Panc1 (cell line): ENCODE data around the gene SLC35E2B. TPM values are rescaled to one million over a fixed set of nuclear protein-coding genes. Genes with fewer than 3 reads are reported as not detected.

Source experiments
- ATAC-seq: fragments of 200-7000 bp; cut with Tn5 transposase; 2 replicates; pipeline ENCODE4 v1.9.1; 2020; ENCODE audit warnings: mild to moderate bottlenecking, moderate library complexity
- BruUV-seq: library from RNA; stranded (reverse); fragments of 400-500 nt; replicated peaks from 2 replicates; lab custom pipeline; 2021; lab: Mats Ljungman, UMichigan
- CTCF ChIA-PET: fragments of 300-600 bp; sonication (Branson Sonifier 250); formaldehyde crosslinking; loops from one replicate; lab custom pipeline; 2022; ENCODE audit warnings: antibody characterized with exemption; lab: Charles Lee
- POLR2A ChIA-PET: fragments of 300-600 bp; sonication (Branson Sonifier 250); formaldehyde crosslinking; loops from one replicate; lab custom pipeline; 2022; ENCODE audit warnings: antibody characterized with exemption; lab: Charles Lee
- DNase-seq: peaks from one replicate; pipeline ENCODE4 v3.0.0-alpha.2; 2010; ENCODE audit warnings: low read depth, low spot score
- H3K27ac ChIP-seq: 2 replicates; pipeline ENCODE4 v1.5.1; 2011; ENCODE audit warnings: mild to moderate bottlenecking, low read length, inconsistent platforms
- H3K27me3 ChIP-seq: fragments of 200-500 bp; sonication (Bioruptor generic); 2 replicates; pipeline ENCODE4 v1.6.0; 2014; ENCODE audit warnings: low read length, inconsistent platforms; ENCODE audit not compliant: control insufficient read depth, insufficient read depth
- H3K36me3 ChIP-seq: fragments of 200-500 bp; sonication (Bioruptor generic); 2 replicates; pipeline ENCODE4 v1.5.1; 2014; ENCODE audit warnings: inconsistent platforms, mild to moderate bottlenecking, low read length, moderate library complexity; ENCODE audit not compliant: control insufficient read depth, insufficient read depth
- H3K4me1 ChIP-seq: 2 replicates; pipeline ENCODE4 v1.5.1; 2011; ENCODE audit warnings: inconsistent platforms, mild to moderate bottlenecking, low read length, moderate library complexity; ENCODE audit not compliant: control insufficient read depth, insufficient read depth
- H3K4me3 ChIP-seq, 2 experiments: 2 replicates each; pipeline ENCODE4 v1.5.1; 2011 to 2012; ENCODE audit warnings: low read depth in 2 of 2, low read length in 2 of 2, mild to moderate bottlenecking in 2 of 2, inconsistent platforms in 1 of 2, moderate library complexity in 1 of 2
- H3K9me3 ChIP-seq: fragments of 200-500 bp; sonication (Bioruptor generic); 2 replicates; pipeline ENCODE4 v1.5.1; 2014; ENCODE audit warnings: low read depth, mild to moderate bottlenecking, inconsistent platforms, low read length, moderate library complexity; ENCODE audit not compliant: control insufficient read depth, insufficient read depth
- POLR2AphosphoS5 ChIP-seq: IDR thresholded peaks from 2 replicates; pipeline ENCODE4 v1.6.1; 2012; ENCODE audit warnings: mild to moderate bottlenecking, low read depth, low read length, moderate library complexity
- SIN3A ChIP-seq: IDR thresholded peaks from 2 replicates; pipeline ENCODE4 v1.6.1; 2012; ENCODE audit warnings: low read depth, mild to moderate bottlenecking, low read length, moderate library complexity, borderline replicate concordance; ENCODE audit not compliant: insufficient read depth
- TCF7L2 ChIP-seq: IDR thresholded peaks from 2 replicates; pipeline ENCODE4 v1.6.1; 2011; ENCODE audit warnings: mild to moderate bottlenecking, low read depth, low read length, inconsistent platforms
- in situ Hi-C: cut with HindIII; loops from 2 replicates; pipeline ENCODE4 v1.10.0; 2016; ENCODE audit warnings: low sequenced_read_pairs, low pct_unique_long_range_greater_than_20kb
- intact Hi-C: fragments of 100-400 bp; cut with micrococcal nuclease; formaldehyde crosslinking; loops from one replicate; pipeline ENCODE4 v1.10.0; 2022; ENCODE audit not compliant: unreplicated experiment
- total RNA-seq: library from RNA; stranded (reverse); gene quantifications from one replicate; pipeline ENCODE4 v1.2.1, GENCODE V29; 2021; ENCODE audit not compliant: unreplicated experiment
- TF ChIP-seq, protein P1 (sequence below), 2 experiments: IDR thresholded peaks; 2 replicates each; pipeline ENCODE4 v1.6.1; 2011 to 2012; ENCODE audit warnings: low read depth in 2 of 2, control low read depth in 1 of 2, low read length in 1 of 2, mild to moderate bottlenecking in 1 of 2, moderate library complexity in 1 of 2; ENCODE audit not compliant: insufficient read depth in 1 of 2
- TF ChIP-seq, protein P2 (sequence below): fragments of 450-650 bp; IDR thresholded peaks from 2 replicates; pipeline ENCODE4 v1.5.1; 2017; ENCODE audit warnings: mild to moderate bottlenecking

Gene SLC35E2B
- total RNA-seq, 1 experiment from 2014 or later: 75.7 TPM

DNA sequence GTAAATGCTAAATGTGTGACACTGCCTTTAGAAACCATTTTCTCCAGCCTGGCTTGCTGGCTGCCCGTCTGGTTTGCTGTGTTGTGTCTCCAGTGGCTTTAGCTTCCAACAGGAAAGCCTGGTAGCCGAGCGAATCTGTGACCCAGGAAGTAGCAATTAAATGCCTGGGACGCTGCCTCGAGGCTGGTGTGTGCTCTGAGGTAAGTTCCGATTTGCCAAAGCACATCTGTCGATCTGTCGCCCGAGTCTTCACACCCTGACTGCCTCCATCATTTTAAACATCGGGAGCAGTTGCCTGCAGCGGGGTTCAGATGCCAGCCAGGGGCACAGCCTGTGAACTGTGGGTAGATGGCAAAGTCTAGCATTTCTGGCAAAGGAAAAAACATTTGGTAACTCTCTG lies 75.1 kb downstream of the SLC35E2B start:
- H3K4me1 ChIP-seq: peaks cover 20% of the 10 kb centered on the region
- no peaks in the 10 kb centered on the region for H3K9me3 ChIP-seq
- ChIA-PET CTCF (no interaction called here), POLR2A (interaction anchor here (0.6 kb wide), 1 partner anchor 63 kb away, joined by 13 read pairs; no protein-coding TSS in a partner anchor)
- TF ChIP-seq POLR2AphosphoS5 (no peak), TCF7L2 (no peak), SIN3A (no peak)
- TF ChIP-seq, protein P1, sequence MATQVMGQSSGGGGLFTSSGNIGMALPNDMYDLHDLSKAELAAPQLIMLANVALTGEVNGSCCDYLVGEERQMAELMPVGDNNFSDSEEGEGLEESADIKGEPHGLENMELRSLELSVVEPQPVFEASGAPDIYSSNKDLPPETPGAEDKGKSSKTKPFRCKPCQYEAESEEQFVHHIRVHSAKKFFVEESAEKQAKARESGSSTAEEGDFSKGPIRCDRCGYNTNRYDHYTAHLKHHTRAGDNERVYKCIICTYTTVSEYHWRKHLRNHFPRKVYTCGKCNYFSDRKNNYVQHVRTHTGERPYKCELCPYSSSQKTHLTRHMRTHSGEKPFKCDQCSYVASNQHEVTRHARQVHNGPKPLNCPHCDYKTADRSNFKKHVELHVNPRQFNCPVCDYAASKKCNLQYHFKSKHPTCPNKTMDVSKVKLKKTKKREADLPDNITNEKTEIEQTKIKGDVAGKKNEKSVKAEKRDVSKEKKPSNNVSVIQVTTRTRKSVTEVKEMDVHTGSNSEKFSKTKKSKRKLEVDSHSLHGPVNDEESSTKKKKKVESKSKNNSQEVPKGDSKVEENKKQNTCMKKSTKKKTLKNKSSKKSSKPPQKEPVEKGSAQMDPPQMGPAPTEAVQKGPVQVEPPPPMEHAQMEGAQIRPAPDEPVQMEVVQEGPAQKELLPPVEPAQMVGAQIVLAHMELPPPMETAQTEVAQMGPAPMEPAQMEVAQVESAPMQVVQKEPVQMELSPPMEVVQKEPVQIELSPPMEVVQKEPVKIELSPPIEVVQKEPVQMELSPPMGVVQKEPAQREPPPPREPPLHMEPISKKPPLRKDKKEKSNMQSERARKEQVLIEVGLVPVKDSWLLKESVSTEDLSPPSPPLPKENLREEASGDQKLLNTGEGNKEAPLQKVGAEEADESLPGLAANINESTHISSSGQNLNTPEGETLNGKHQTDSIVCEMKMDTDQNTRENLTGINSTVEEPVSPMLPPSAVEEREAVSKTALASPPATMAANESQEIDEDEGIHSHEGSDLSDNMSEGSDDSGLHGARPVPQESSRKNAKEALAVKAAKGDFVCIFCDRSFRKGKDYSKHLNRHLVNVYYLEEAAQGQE (IDR thresholded peaks at IDR 0.05; ENCODE audit: insufficient read depth in 1 of 2, low read depth in 2 of 2, low read length in 1 of 2): no peak
- TF ChIP-seq, protein P2, sequence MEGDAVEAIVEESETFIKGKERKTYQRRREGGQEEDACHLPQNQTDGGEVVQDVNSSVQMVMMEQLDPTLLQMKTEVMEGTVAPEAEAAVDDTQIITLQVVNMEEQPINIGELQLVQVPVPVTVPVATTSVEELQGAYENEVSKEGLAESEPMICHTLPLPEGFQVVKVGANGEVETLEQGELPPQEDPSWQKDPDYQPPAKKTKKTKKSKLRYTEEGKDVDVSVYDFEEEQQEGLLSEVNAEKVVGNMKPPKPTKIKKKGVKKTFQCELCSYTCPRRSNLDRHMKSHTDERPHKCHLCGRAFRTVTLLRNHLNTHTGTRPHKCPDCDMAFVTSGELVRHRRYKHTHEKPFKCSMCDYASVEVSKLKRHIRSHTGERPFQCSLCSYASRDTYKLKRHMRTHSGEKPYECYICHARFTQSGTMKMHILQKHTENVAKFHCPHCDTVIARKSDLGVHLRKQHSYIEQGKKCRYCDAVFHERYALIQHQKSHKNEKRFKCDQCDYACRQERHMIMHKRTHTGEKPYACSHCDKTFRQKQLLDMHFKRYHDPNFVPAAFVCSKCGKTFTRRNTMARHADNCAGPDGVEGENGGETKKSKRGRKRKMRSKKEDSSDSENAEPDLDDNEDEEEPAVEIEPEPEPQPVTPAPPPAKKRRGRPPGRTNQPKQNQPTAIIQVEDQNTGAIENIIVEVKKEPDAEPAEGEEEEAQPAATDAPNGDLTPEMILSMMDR: no peak
- intact Hi-C loops: no loop called here
- TSS peak; percentile 80 for BruUV-seq
- H3K4me3 ChIP-seq: no peak overlapping the region; a peak in 1 of 4 replicates
- H3K27ac ChIP-seq: no peak overlapping the region
- H3K36me3 ChIP-seq: no peaks in the 10 kb centered on the region
- no peaks in the 10 kb centered on the region for H3K27me3 ChIP-seq
- DNase-seq: no peak
- in situ Hi-C loops: no loop called here
- ATAC-seq: no peak

DNA sequence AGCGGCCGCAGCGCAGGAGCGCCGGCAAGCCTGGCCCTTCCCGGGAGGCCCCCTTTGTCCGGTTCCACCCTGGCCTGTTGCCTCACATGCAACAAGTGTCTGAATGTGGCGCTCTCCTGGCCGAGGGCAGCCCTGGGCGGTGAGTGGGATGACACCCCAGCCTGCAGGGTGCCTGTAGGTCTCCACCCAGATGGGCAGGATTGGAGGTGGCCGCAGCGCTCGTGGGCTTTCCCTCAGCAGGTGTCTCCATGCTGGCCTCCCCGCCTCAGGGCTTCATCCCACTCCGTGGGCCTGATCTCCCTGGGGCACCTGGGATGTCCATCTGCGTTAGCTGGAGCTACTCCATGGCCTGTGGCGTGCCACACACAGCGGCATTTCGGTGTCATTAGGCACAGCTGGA lies 75.8 kb downstream of the SLC35E2B start:
- H3K9me3 ChIP-seq: no peaks in the 10 kb centered on the region
- H3K4me3 ChIP-seq: peak overlapping the region; percentile 73 to 87
- no peak for DNase-seq
- POLR2A ChIA-PET: no interaction called here
- H3K27me3 ChIP-seq: no peaks in the 10 kb centered on the region
- no peak for TF ChIP-seq TCF7L2
- TF ChIP-seq POLR2AphosphoS5: no peak
- TF ChIP-seq, protein P1 (IDR thresholded peaks at IDR 0.05; ENCODE audit: insufficient read depth in 1 of 2, low read depth in 2 of 2, low read length in 1 of 2): no peak
- TF ChIP-seq, protein P2: no peak
- TF ChIP-seq SIN3A: no peak
- no TSS peak for BruUV-seq
- intact Hi-C loops (no loop called here), in situ Hi-C loops (no loop called here)
- H3K4me1 ChIP-seq: peaks cover 20% of the 10 kb centered on the region
- no peaks in the 10 kb centered on the region for H3K36me3 ChIP-seq
- CTCF ChIA-PET: no interaction called here
- no peak for ATAC-seq
- no peak overlapping the region for H3K27ac ChIP-seq
